ENCODE results near the gene C15orf39.
"Not testable (repeated sequence)": the region's sequence is repeated elsewhere in the genome, so short reads cannot be mapped to it uniquely, and the experiment has no call there.

C15orf39 gene

GRCh38 chr15:75258620-75259343 is 57.1 kb downstream of the C15orf39 start:
- not testable (repeated sequence) for DNase-seq (ENCODE audit: low read depth in 1 of 2, low spot score in 1 of 2)

GRCh38 chr15:75259873-75260272 is 58.2 kb downstream of the C15orf39 start:
- DNase-seq (ENCODE audit: low read depth in 1 of 2, low spot score in 1 of 2), result not testable (repeated sequence)

Measured in activated CD4-positive, alpha-beta T cell treated with anti-CD3 and anti-CD28 coated beads, Interleukin-2, amount 50 U/mL, for 24 hours (primary cell).